Suprapubic skin (tissue), 4 donors: ENCODE data around the gene RAB17. TPM values are rescaled to one million over a fixed set of nuclear protein-coding genes. Genes with fewer than 3 reads are reported as not detected.
A peak's percentile ranks its signal among the peaks of the same experiment; 100 is the strongest.

Experiments used
- DNase-seq, 2 donors: peaks; one replicate each; pipeline ENCODE4 v3.0.0-alpha.2; 2019; ENCODE audit warnings: low spot score in 2 of 2
- H3K27ac ChIP-seq: fragments of 200-600 bp; sonication (generic); one replicate; pipeline ENCODE4 v1.5.1; 2019
- H3K27me3 ChIP-seq: fragments of 200-600 bp; sonication (generic); one replicate; pipeline ENCODE4 v1.5.1; 2019
- H3K36me3 ChIP-seq: fragments of 200-600 bp; sonication (generic); one replicate; pipeline ENCODE4 v1.5.1; 2019
- H3K4me1 ChIP-seq: fragments of 200-600 bp; sonication (generic); one replicate; pipeline ENCODE4 v1.5.1; 2019
- H3K4me3 ChIP-seq: fragments of 200-600 bp; sonication (generic); one replicate; pipeline ENCODE4 v1.5.1; 2019; ENCODE audit warnings: mild to moderate bottlenecking
- H3K9me3 ChIP-seq: fragments of 200-600 bp; sonication (generic); one replicate; pipeline ENCODE4 v1.5.1; 2019
- CTCF ChIP-seq, 2 donors: fragments of 200-600 bp in 1 of 2; fragments of 450-650 bp in 1 of 2; sonication (generic) in 1 of 2; IDR thresholded peaks; one replicate each; pipeline ENCODE4 v1.5.1; 2016 to 2019; ENCODE audit warnings: antibody characterized with exemption in 2 of 2, mild to moderate bottlenecking in 1 of 2, moderate library complexity in 1 of 2
- EP300 ChIP-seq: sonication (generic); formaldehyde crosslinking; IDR thresholded peaks from one replicate; pipeline ENCODE4 v1.6.1; 2017; ENCODE audit warnings: antibody characterized with exemption
- POLR2A ChIP-seq, 2 donors: fragments of 450-650 bp; IDR thresholded peaks; one replicate each; pipeline ENCODE4 v1.6.1; 2017; ENCODE audit warnings: antibody characterized with exemption in 2 of 2, mild to moderate bottlenecking in 2 of 2, moderate library complexity in 2 of 2
- POLR2AphosphoS5 ChIP-seq, 3 donors: sonication (generic); formaldehyde crosslinking; IDR thresholded peaks; one replicate each; pipeline ENCODE4 v1.6.1; 2017; ENCODE audit warnings: antibody characterized with exemption in 3 of 3
- WGBS: methylation state at CpG from one replicate; pipeline ENCODE4 v1.1.5; 2018; 5-methylcytosine and 5-hydroxymethylcytosine counted together
- total RNA-seq, 4 donors: library from RNA; depleted of rRNA; stranded (reverse); fragments of >200 nt; gene quantifications; one replicate each; pipeline ENCODE4 v1.1.0, GENCODE V29; 2016

RAB17 gene
- total RNA-seq, 4 donors from 2014 or later, result 3.3 to 8.5 (median 6.0) TPM

DNA sequence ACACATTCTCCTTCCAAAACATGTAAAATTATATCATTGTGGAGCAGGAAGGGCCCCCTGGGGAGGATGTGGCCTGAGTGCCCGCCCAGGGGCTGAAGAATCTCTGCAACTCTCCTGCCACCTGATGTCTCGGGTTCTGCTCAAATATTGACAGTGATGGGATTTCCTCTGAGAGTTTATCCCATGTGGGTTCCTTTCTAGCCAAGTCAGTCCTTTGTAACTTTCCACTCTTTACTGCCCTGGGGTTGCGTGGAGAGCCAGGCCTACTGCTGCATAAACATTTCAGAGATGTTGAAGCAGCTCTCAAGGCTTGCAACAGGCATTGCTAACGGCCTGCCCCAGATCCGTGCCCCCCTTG, 4.0 kb upstream of the RAB17 start:
- Histone ChIP-seq H3K36me3 (no peaks in the 10 kb centered on the region), H3K9me3 (no peaks in the 10 kb centered on the region), H3K27ac (no peak overlapping the region), H3K4me1 (peaks cover 29% of the 10 kb centered on the region), H3K4me3 (no peak overlapping the region), H3K27me3 (no peaks in the 10 kb centered on the region)
- DNase-seq, result no peak
- WGBS, result 73% methylated on average over 5 of the region's 5 CpGs
- TF ChIP-seq EP300, result no peak
- TF ChIP-seq CTCF (IDR thresholded peaks at IDR 0.05), result no peak

DNA sequence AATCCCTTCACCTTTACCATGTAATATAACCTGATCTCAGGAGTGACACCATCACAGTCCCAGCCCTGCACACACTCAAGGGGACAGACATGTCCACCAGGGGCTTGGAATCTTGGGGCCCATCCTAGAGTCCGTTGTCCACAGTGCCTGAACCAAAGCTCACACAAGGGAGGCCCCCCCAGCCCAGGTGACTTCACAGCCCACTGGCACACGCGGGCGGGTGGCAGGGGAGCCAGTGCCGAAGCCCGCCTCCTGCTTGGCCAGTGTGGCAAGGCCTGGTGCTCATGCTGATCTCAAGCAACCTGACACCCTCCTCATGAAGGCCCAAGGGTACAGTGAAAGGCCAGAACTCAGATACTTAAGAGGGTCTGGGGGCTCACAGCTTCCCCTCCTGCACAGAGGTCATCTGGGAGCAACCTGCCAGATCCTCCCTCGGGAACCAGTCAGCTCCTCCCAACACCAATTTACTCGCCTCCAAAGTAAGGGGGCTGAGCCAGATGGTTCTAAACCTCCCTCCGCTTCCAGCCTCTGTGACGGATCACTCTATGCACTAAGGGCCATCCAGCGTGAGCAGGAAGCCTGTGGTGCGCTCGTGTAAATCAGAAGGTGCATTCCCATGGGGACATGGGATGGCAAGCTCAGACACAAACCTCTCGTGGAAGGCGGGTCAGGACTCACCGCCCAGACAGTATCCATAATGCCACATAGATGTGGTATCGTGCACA, 3.2 kb upstream of the RAB17 start:
- peak in 1 of 2 donors; percentile 46 for DNase-seq
- Histone ChIP-seq H3K36me3 (no peaks in the 10 kb centered on the region), H3K4me3 (no peak overlapping the region), H3K9me3 (no peaks in the 10 kb centered on the region), H3K27ac (no peak overlapping the region), H3K4me1 (peaks cover 29% of the 10 kb centered on the region), H3K27me3 (no peaks in the 10 kb centered on the region)
- TF ChIP-seq POLR2AphosphoS5 (IDR thresholded peaks at IDR 0.05), result no peak
- TF ChIP-seq POLR2A (IDR thresholded peaks at IDR 0.05), result no peak
- no peak for TF ChIP-seq CTCF (IDR thresholded peaks at IDR 0.05)
- TF ChIP-seq EP300, result no peak
- WGBS, result 66% methylated on average over 11 of the region's 17 CpGs

GRCh38 chr2:237593036-237593435, 2.5 kb upstream of the RAB17 start:
- Histone ChIP-seq H3K27me3 (no peaks in the 10 kb centered on the region), H3K4me3 (no peak overlapping the region), H3K4me1 (peaks cover 29% of the 10 kb centered on the region), H3K9me3 (no peaks in the 10 kb centered on the region), H3K36me3 (no peaks in the 10 kb centered on the region), H3K27ac (no peak overlapping the region)
- peak in 1 of 2 donors; percentile 60 for DNase-seq
- TF ChIP-seq EP300, result no peak
- TF ChIP-seq CTCF (IDR thresholded peaks at IDR 0.05), result no peak
- no peak for TF ChIP-seq POLR2A (IDR thresholded peaks at IDR 0.05)
- TF ChIP-seq POLR2AphosphoS5 (IDR thresholded peaks at IDR 0.05), result no peak
- WGBS, result 95% methylated on average over 2 of the region's 10 CpGs

GRCh38 chr2:237592425-237592980, 2.0 kb upstream of the RAB17 start:
- 86% methylated on average over 15 of the region's 18 CpGs for WGBS
- TF ChIP-seq POLR2A (IDR thresholded peaks at IDR 0.05) (no peak), EP300 (no peak), CTCF (IDR thresholded peaks at IDR 0.05) (no peak), POLR2AphosphoS5 (IDR thresholded peaks at IDR 0.05) (no peak)
- H3K4me1 ChIP-seq, result peaks cover 29% of the 10 kb centered on the region

DNA sequence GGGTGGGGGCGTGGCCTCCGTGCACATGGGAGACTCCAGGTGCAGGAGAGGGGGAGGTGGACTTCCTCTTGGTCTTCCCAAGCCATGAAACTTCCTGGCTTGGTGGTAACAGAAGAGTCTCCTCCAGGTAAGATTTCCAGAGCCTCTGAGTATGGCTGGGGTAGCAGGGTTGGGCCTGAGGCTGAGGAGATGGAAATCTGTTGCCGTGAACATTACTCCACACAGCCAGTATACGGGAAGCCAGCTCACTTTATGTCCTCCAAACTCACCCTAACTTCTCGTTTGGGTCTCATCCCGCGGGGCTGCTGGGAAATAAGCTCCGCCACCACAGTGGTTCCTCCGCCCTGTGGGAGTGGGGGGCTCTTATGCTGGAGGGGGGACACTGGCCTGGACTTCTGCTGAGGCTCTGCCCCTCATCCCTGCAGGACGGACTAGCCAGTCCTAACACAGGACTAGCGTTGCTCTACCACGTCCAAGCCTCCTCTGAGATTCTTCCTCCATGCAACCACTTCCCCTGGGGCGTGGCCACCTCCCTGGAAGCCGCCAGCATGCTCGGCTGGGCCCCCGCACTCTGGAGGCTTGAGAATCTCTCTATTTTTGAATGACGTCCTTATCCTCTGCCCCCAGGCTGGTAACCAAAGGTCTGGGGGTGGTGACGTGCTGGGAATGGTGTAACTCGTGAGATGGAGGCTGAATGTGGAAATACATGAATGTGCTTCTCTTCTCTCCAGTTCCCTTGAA, 777 bp upstream of the RAB17 start:
- Histone ChIP-seq H3K36me3 (no peaks in the 10 kb centered on the region), H3K27me3 (no peaks in the 10 kb centered on the region), H3K4me3 (no peak overlapping the region), H3K4me1 (peaks cover 29% of the 10 kb centered on the region), H3K9me3 (no peaks in the 10 kb centered on the region), H3K27ac (peak overlapping the region; percentile 52)
- DNase-seq, result peak in 1 of 2 donors; percentile 64
- TF ChIP-seq CTCF (IDR thresholded peaks at IDR 0.05) (no peak), EP300 (no peak), POLR2A (IDR thresholded peaks at IDR 0.05) (no peak), POLR2AphosphoS5 (IDR thresholded peaks at IDR 0.05) (no peak)
- 64% methylated on average over 14 of the region's 19 CpGs for WGBS

More at GRCh38 chr2:237592425-237592980, 2.0 kb upstream of the RAB17 start:
- peak; percentile 58 to 73 for DNase-seq
- H3K36me3 ChIP-seq, result no peaks in the 10 kb centered on the region
- no peak overlapping the region for H3K4me3 ChIP-seq
- no peaks in the 10 kb centered on the region for H3K9me3 ChIP-seq
- H3K27me3 ChIP-seq, result no peaks in the 10 kb centered on the region
- no peak overlapping the region for H3K27ac ChIP-seq
